IMR-90 (cell line): ENCODE measurements around the gene TBCEL.

Experiments
- CEBPB ChIP-seq: IDR thresholded peaks from 2 replicates; pipeline ENCODE4 v1.6.1; 2012; ENCODE audit warnings: low read depth, low read length, improper control_type of control experiment
- MXI1 ChIP-seq: IDR thresholded peaks from 2 replicates; pipeline ENCODE4 v1.6.1; 2012; ENCODE audit warnings: low read depth, mild to moderate bottlenecking, low read length, moderate library complexity, borderline replicate concordance
- POLR2A ChIP-seq: IDR thresholded peaks from 2 replicates; pipeline ENCODE4 v1.6.1; 2012; ENCODE audit warnings: mild to moderate bottlenecking, low read depth, low read length
- RAD21 ChIP-seq: IDR thresholded peaks from 2 replicates; pipeline ENCODE4 v1.6.1; 2012; ENCODE audit warnings: low read length, improper control_type of control experiment
- RCOR1 ChIP-seq: IDR thresholded peaks from 2 replicates; pipeline ENCODE4 v1.6.1; 2012; ENCODE audit warnings: mild to moderate bottlenecking, low read length, improper control_type of control experiment; ENCODE audit not compliant: insufficient replicate concordance
- SMC3 ChIP-seq: fragments of 150-350 bp; IDR thresholded peaks from 2 replicates; pipeline ENCODE4 v1.6.1; 2016; ENCODE audit warnings: low read depth, mild to moderate bottlenecking, antibody characterized with exemption, low read length, moderate library complexity
- TF ChIP-seq, protein P1 (sequence below): conservative IDR thresholded peaks from 2 replicates; pipeline ENCODE4 v1.5.1; 2012; ENCODE audit warnings: mild to moderate bottlenecking, low read depth, low read length, improper control_type of control experiment

DNA sequence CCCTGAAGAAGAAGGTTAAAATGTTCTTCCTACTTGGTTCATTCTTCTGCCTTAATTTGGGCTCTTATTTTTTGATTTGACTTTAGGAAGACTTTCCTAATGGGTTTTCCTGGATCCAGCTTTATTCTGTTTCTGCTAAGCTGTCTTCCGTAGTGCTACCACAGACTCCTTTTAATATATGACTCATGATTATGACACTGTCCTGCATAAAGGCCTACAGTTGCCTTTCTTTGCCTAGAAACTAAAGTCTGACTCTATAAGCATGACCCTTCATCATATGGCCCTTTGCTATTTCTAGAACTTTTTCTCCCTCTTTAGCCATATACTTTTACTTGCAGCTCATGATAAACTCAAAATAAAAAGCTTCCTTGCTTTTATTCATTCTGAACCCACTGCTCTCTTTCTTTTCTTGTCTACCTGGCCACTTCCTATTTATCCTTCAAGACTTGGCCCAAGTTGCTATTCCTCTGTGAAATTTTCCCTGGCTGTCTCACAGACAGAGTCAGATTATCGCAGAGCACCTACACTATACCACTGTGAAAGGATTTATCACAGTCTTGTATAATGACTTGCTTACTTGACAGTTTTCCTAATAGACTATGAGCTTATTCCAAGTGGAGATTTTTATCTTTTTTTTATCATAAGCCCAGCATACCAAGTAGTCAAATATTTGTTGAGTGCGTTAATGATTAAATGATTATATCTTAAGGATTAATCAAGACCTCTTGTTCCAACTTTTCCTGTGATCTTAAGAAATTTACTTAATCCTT is 24.7 kb downstream of the TBCEL start:
- TF ChIP-seq, protein P1, sequence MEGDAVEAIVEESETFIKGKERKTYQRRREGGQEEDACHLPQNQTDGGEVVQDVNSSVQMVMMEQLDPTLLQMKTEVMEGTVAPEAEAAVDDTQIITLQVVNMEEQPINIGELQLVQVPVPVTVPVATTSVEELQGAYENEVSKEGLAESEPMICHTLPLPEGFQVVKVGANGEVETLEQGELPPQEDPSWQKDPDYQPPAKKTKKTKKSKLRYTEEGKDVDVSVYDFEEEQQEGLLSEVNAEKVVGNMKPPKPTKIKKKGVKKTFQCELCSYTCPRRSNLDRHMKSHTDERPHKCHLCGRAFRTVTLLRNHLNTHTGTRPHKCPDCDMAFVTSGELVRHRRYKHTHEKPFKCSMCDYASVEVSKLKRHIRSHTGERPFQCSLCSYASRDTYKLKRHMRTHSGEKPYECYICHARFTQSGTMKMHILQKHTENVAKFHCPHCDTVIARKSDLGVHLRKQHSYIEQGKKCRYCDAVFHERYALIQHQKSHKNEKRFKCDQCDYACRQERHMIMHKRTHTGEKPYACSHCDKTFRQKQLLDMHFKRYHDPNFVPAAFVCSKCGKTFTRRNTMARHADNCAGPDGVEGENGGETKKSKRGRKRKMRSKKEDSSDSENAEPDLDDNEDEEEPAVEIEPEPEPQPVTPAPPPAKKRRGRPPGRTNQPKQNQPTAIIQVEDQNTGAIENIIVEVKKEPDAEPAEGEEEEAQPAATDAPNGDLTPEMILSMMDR = no peak
- TF ChIP-seq POLR2A = no peak
- TF ChIP-seq SMC3 = no peak
- no peak for TF ChIP-seq RCOR1
- no peak for TF ChIP-seq MXI1
- TF ChIP-seq RAD21 = no peak
- TF ChIP-seq CEBPB = no peak
